ENCODE measurements around the gene CACNA2D3.

The CACNA2D3 gene

GRCh38 chr3:54575618-54575960 lies 453.2 kb downstream of the CACNA2D3 start:
- Histone ChIP-seq H3K27me3 (ENCODE audit: insufficient read depth, low read length) (no peaks in the 10 kb centered on the region), H3K9me3 (ENCODE audit: low read length) (no peaks in the 10 kb centered on the region), H2AFZ (ENCODE audit: low read depth, low read length) (no peak overlapping the region), H3K4me3 (ENCODE audit: low read length) (no peak overlapping the region), H3K4me1 (ENCODE audit: insufficient read depth, low read length) (no peaks in the 10 kb centered on the region), H3K36me3 (ENCODE audit: insufficient read depth, low read length) (no peaks in the 10 kb centered on the region)

DNA sequence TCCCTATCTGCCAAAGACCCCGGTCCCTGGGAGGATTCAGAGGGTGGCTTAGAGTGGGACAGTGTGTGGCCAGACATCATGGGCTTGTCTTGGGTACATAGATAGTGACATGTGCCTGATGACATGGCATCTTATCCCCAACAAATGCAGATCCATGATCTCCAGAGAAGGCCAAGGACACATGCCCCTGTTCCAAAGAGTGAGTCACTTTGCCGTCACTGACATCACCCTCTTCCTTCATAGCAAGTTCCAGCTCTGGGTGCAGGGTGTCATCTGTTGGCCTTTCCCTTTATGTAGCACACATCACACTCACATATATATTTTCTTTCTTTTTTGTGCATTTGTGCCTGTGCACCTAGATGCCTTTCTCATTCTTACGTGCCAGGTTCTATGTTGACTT lies 455.0 kb downstream of the CACNA2D3 start:
- no peaks in the 10 kb centered on the region for H3K4me1 ChIP-seq (ENCODE audit: insufficient read depth, low read length)
- H3K9me3 ChIP-seq (ENCODE audit: low read length): no peaks in the 10 kb centered on the region
- H2AFZ ChIP-seq (ENCODE audit: low read depth, low read length): no peak overlapping the region
- no peaks in the 10 kb centered on the region for H3K36me3 ChIP-seq (ENCODE audit: insufficient read depth, low read length)
- no peaks in the 10 kb centered on the region for H3K27me3 ChIP-seq (ENCODE audit: insufficient read depth, low read length)
- no peak overlapping the region for H3K4me3 ChIP-seq (ENCODE audit: low read length)

GRCh38 chr3:54578417-54578816 lies 456.1 kb downstream of the CACNA2D3 start:
- no peak overlapping the region for H3K4me3 ChIP-seq (ENCODE audit: low read length)
- H3K4me1 ChIP-seq (ENCODE audit: insufficient read depth, low read length): no peaks in the 10 kb centered on the region
- no peaks in the 10 kb centered on the region for H3K36me3 ChIP-seq (ENCODE audit: insufficient read depth, low read length)
- no peaks in the 10 kb centered on the region for H3K27me3 ChIP-seq (ENCODE audit: insufficient read depth, low read length)
- no peaks in the 10 kb centered on the region for H3K9me3 ChIP-seq (ENCODE audit: low read length)
- H2AFZ ChIP-seq (ENCODE audit: low read depth, low read length): no peak overlapping the region

- Histone ChIP-seq H3K36me3 (ENCODE audit: insufficient read depth, low read length) (no peaks in the 10 kb centered on the region), H2AFZ (ENCODE audit: low read depth, low read length) (no peak overlapping the region), H3K9me3 (ENCODE audit: low read length) (no peaks in the 10 kb centered on the region), H3K27me3 (ENCODE audit: insufficient read depth, low read length) (no peaks in the 10 kb centered on the region), H3K4me1 (ENCODE audit: insufficient read depth, low read length) (no peaks in the 10 kb centered on the region), H3K4me3 (ENCODE audit: low read length) (no peak overlapping the region)
Observed at GRCh38 chr3:54580453-54580852, 458.1 kb downstream of the CACNA2D3 start.

DNA sequence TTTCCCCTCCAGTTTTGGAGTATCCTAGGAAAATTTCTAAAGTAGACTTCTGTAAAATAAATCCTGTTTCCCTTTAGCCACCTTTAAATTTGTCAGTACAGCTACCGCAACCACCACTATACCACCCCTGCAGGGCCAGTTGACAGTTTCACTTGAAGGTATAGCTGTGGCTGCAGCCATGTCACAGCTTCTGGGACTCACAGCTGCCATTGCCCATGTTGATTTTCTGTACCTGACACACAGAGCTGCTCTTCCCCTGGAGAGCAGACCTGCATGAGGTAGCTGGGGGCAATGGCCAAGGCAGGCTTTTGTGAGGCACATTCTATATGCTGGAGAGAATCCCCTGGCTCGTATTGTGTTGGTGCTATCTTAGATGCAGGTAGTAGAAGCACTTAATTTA lies 460.1 kb downstream of the CACNA2D3 start:
- H3K4me1 ChIP-seq (ENCODE audit: insufficient read depth, low read length): no peaks in the 10 kb centered on the region
- no peaks in the 10 kb centered on the region for H3K9me3 ChIP-seq (ENCODE audit: low read length)
- H2AFZ ChIP-seq (ENCODE audit: low read depth, low read length): no peak overlapping the region
- no peaks in the 10 kb centered on the region for H3K36me3 ChIP-seq (ENCODE audit: insufficient read depth, low read length)
- no peaks in the 10 kb centered on the region for H3K27me3 ChIP-seq (ENCODE audit: insufficient read depth, low read length)
- H3K4me3 ChIP-seq (ENCODE audit: low read length): no peak overlapping the region

- H2AFZ ChIP-seq (ENCODE audit: low read depth, low read length): no peak overlapping the region
- H3K36me3 ChIP-seq (ENCODE audit: insufficient read depth, low read length): no peaks in the 10 kb centered on the region
- H3K27me3 ChIP-seq (ENCODE audit: insufficient read depth, low read length): no peaks in the 10 kb centered on the region
- no peaks in the 10 kb centered on the region for H3K9me3 ChIP-seq (ENCODE audit: low read length)
- no peaks in the 10 kb centered on the region for H3K4me1 ChIP-seq (ENCODE audit: insufficient read depth, low read length)
- no peak overlapping the region for H3K4me3 ChIP-seq (ENCODE audit: low read length)
Observed at GRCh38 chr3:54591157-54591556, 468.8 kb downstream of the CACNA2D3 start.

DNA sequence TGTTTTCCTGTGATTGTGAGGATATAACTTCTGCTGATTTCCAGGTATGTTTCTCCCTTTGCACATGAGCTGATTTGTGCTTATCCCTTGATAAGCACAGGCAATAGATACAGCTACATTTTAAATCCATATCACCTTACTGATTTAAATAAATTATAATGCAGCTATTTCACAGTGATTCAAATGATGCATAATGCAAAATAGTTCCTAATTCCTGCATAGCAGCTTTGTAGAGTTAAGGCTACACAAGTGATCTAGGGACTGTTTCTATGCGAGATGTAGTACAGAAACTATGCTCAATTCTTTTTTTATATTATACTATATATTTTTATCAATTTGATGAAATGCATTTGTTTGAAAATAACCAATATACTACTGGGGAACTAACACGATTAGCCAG lies 471.3 kb downstream of the CACNA2D3 start:
- no peak overlapping the region for H3K4me3 ChIP-seq (ENCODE audit: low read length)
- H3K9me3 ChIP-seq (ENCODE audit: low read length): no peaks in the 10 kb centered on the region
- no peaks in the 10 kb centered on the region for H3K4me1 ChIP-seq (ENCODE audit: insufficient read depth, low read length)
- H2AFZ ChIP-seq (ENCODE audit: low read depth, low read length): no peak overlapping the region
- H3K27me3 ChIP-seq (ENCODE audit: insufficient read depth, low read length): no peaks in the 10 kb centered on the region
- H3K36me3 ChIP-seq (ENCODE audit: insufficient read depth, low read length): no peaks in the 10 kb centered on the region

DNA sequence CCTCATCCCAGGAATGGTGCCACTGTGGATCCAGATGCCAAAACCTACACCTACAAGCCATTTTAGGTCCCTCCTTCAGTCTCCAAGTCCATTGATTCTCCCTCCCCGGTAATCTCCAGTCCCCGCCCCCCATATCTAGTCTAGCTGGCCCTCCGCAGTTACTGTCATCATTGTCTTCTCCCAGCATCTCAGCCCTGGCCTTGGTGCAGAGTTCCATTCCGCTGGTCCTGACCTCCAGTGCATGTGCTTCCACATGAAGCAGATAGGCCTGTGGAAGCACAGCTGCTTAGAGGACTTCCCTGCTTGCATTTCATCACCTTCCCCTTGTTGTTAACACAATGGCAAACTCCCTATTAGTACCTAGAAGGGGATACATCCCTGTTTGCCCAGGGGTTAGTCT lies 473.7 kb downstream of the CACNA2D3 start:
- H2AFZ ChIP-seq (ENCODE audit: low read depth, low read length): no peak overlapping the region
- no peaks in the 10 kb centered on the region for H3K36me3 ChIP-seq (ENCODE audit: insufficient read depth, low read length)
- no peaks in the 10 kb centered on the region for H3K27me3 ChIP-seq (ENCODE audit: insufficient read depth, low read length)
- H3K9me3 ChIP-seq (ENCODE audit: low read length): no peaks in the 10 kb centered on the region
- H3K4me1 ChIP-seq (ENCODE audit: insufficient read depth, low read length): no peaks in the 10 kb centered on the region
- no peak overlapping the region for H3K4me3 ChIP-seq (ENCODE audit: low read length)

DNA sequence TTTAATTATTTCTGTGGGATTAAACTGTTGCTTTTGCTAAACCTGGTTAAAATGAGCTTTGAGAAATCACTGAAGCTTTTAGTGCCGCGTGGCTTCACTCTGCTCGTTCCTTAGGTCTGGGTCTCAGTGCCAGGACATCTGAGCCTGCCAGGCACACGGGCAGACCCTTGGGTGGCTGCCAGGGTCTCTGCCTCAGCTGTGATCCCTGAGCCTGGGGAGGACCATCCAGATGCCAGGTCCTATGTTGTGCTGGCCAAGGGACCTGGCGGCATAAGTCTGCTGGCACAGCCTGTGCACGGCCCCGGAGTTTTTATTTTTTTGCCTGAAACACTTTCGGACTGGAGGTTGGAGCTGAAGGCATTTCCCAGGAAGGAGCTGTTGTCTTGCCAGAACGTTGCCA lies 477.4 kb downstream of the CACNA2D3 start:
- Histone ChIP-seq H3K4me1 (ENCODE audit: insufficient read depth, low read length) (no peaks in the 10 kb centered on the region), H3K4me3 (ENCODE audit: low read length) (no peak overlapping the region), H2AFZ (ENCODE audit: low read depth, low read length) (no peak overlapping the region), H3K9me3 (ENCODE audit: low read length) (no peaks in the 10 kb centered on the region), H3K36me3 (ENCODE audit: insufficient read depth, low read length) (no peaks in the 10 kb centered on the region), H3K27me3 (ENCODE audit: insufficient read depth, low read length) (peaks cover 5% of the 10 kb centered on the region)

DNA sequence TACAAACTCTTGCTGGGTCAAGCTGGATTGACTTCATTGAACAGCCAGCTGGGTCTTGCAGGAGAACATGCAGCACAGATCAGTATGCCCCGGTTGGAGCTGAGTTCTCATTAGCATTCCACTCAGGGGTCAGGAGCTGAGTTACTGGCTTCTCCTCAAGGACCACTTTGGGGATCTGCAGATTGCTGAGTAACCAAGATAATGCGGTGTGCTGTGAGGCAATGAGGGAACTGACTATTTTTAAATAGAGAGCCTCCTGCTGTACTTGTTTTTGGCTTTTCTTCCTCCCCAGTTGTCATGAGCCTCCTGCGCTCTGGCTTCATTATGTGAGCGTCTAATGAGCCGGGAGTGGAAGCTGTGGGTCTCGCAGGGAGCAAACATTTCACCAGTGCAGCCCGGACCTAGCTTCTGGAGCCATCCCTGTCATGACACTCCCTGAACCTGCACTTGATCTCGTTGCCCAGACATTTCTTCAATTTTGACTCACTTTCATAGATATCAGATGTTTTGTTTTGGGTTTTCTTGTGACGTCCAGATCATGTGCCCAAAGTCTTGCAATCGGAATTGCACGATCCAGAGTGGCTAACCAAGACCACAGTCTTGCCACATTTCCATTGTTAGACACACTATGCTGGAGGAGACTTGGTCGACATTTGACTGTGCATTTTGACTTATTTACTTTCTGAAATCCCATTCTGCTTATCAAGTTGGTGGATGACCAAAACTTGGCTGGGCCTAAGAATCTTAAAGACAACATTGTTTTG lies 478.3 kb downstream of the CACNA2D3 start:
- no peaks in the 10 kb centered on the region for H3K4me1 ChIP-seq (ENCODE audit: insufficient read depth, low read length)
- no peak overlapping the region for H3K4me3 ChIP-seq (ENCODE audit: low read length)
- H2AFZ ChIP-seq (ENCODE audit: low read depth, low read length): no peak overlapping the region
- no peaks in the 10 kb centered on the region for H3K9me3 ChIP-seq (ENCODE audit: low read length)
- H3K27me3 ChIP-seq (ENCODE audit: insufficient read depth, low read length): peaks cover 5% of the 10 kb centered on the region
- no peaks in the 10 kb centered on the region for H3K36me3 ChIP-seq (ENCODE audit: insufficient read depth, low read length)

- Histone ChIP-seq H2AFZ (ENCODE audit: low read depth, low read length) (no peak overlapping the region), H3K4me1 (ENCODE audit: insufficient read depth, low read length) (no peaks in the 10 kb centered on the region), H3K36me3 (ENCODE audit: insufficient read depth, low read length) (no peaks in the 10 kb centered on the region), H3K27me3 (ENCODE audit: insufficient read depth, low read length) (peaks cover 5% of the 10 kb centered on the region), H3K4me3 (ENCODE audit: low read length) (no peak overlapping the region), H3K9me3 (ENCODE audit: low read length) (no peaks in the 10 kb centered on the region)
Observed at GRCh38 chr3:54604495-54604894, 482.1 kb downstream of the CACNA2D3 start.

DNA sequence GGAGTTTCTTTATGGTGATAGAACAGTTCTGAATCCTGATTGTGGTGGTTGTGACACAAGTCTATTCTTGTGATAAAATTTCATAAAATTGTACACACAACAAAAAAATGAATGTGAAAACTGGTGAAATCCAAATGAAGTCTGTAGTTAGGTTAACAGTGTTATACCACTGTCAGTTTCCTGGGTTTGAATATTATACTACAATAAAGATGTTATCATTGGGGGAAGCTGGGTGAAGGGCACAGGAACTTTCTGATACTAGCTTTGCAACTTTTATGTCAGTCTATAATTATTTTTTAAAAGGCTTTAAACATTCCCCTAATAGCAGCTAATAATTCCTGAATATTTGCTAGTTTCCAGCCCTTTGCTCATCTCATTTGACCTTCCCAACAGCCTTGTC lies 485.7 kb downstream of the CACNA2D3 start:
- peaks cover 9% of the 10 kb centered on the region for H3K27me3 ChIP-seq (ENCODE audit: insufficient read depth, low read length)
- H3K36me3 ChIP-seq (ENCODE audit: insufficient read depth, low read length): no peaks in the 10 kb centered on the region
- no peaks in the 10 kb centered on the region for H3K4me1 ChIP-seq (ENCODE audit: insufficient read depth, low read length)
- H3K4me3 ChIP-seq (ENCODE audit: low read length): no peak overlapping the region
- H3K9me3 ChIP-seq (ENCODE audit: low read length): no peaks in the 10 kb centered on the region
- no peak overlapping the region for H2AFZ ChIP-seq (ENCODE audit: low read depth, low read length)

DNA sequence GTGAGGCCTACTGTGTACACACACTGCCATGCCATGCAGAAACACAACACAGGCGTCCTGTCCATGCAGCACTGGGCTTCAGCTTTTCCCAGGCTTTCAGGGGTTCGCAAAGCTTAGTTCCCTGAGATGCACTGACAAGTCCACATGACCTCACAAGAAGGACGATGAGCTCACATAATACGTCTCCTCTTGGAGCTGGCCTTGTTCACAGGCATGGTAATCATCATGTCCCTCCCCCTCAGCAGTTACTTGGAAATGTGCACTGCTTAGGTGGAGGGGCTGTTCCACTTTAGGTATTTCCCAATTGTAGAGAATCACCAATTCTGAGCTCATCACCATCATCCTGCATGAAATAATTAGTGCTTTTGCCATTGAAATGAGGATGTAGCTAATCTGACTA lies 496.7 kb downstream of the CACNA2D3 start:
- no peak overlapping the region for H2AFZ ChIP-seq (ENCODE audit: low read depth, low read length)
- no peaks in the 10 kb centered on the region for H3K4me1 ChIP-seq (ENCODE audit: insufficient read depth, low read length)
- no peaks in the 10 kb centered on the region for H3K9me3 ChIP-seq (ENCODE audit: low read length)
- H3K4me3 ChIP-seq (ENCODE audit: low read length): no peak overlapping the region
- no peaks in the 10 kb centered on the region for H3K36me3 ChIP-seq (ENCODE audit: insufficient read depth, low read length)
- no peaks in the 10 kb centered on the region for H3K27me3 ChIP-seq (ENCODE audit: insufficient read depth, low read length)

DNA sequence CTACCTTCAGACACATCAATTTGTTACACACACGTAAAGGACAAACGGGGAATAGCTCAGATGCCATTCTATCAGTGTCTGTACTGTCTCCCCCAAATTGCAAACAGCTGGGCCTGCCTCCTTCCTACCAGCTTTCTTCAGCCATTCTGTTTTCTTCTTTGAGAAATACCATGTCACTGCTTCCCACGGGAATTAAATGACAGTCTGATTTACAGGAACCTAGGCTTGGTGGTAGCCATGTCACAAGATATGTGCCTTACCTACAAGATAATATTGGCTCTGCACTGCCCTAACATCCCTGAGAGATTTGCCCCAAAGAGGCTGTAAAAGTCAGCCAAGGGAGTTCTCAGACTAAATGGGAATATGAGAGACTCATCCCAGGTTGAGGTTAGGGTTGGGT lies 497.2 kb downstream of the CACNA2D3 start:
- Histone ChIP-seq H3K4me3 (ENCODE audit: low read length) (no peak overlapping the region), H3K9me3 (ENCODE audit: low read length) (no peaks in the 10 kb centered on the region), H3K27me3 (ENCODE audit: insufficient read depth, low read length) (no peaks in the 10 kb centered on the region), H3K4me1 (ENCODE audit: insufficient read depth, low read length) (no peaks in the 10 kb centered on the region), H3K36me3 (ENCODE audit: insufficient read depth, low read length) (no peaks in the 10 kb centered on the region), H2AFZ (ENCODE audit: low read depth, low read length) (no peak overlapping the region)
